Spleen (tissue), 11 donors: ENCODE results near the gene UBA52. TPM values are rescaled to one million over a fixed set of nuclear protein-coding genes. Genes with fewer than 3 reads are reported as not detected.

ENCODE experiments used
- DNase-seq: peaks from one replicate; pipeline ENCODE4 v3.0.0-alpha.2; 2020
- H3K27ac ChIP-seq, 8 donors: fragments of 200-600 bp; sonication (generic) in 7 of 8; 1 replicate in 4 of 8; 2 replicates in 4 of 8; pipeline versions ENCODE4 v1.5.0 to v1.8.0; 2016 to 2021; ENCODE audit warnings: inconsistent platforms in 4 of 8, mild to moderate bottlenecking in 4 of 8, moderate library complexity in 1 of 8
- H3K27me3 ChIP-seq, 7 donors: fragments of 200-600 bp; sonication (generic) in 6 of 7; replicated peaks in 1 of 7; 1 replicate in 4 of 7; 2 replicates in 3 of 7; pipeline versions ENCODE4 v1.5.0 to v1.8.0; 2016 to 2021; ENCODE audit warnings: inconsistent platforms in 3 of 7, mild to moderate bottlenecking in 1 of 7
- H3K36me3 ChIP-seq, 6 donors: fragments of 200-600 bp; sonication (generic) in 5 of 6; 1 replicate in 4 of 6; 2 replicates in 2 of 6; pipeline versions ENCODE4 v1.5.0 to v1.8.0; 2016 to 2021; ENCODE audit warnings: inconsistent platforms in 2 of 6
- H3K4me1 ChIP-seq, 6 donors: fragments of 200-600 bp; sonication (generic) in 5 of 6; 1 replicate in 3 of 6; 2 replicates in 3 of 6; pipeline versions ENCODE4 v1.5.0 to v1.8.0; 2016 to 2021; ENCODE audit warnings: inconsistent platforms in 3 of 6
- H3K4me3 ChIP-seq, 8 donors: fragments of 200-600 bp; sonication (generic) in 7 of 8; 1 replicate in 4 of 8; 2 replicates in 4 of 8; pipeline versions ENCODE4 v1.5.0 to v1.8.0; 2016 to 2021; ENCODE audit warnings: inconsistent platforms in 4 of 8, mild to moderate bottlenecking in 4 of 8, moderate library complexity in 2 of 8
- H3K9me3 ChIP-seq, 8 donors: fragments of 200-600 bp; sonication (generic) in 7 of 8; 1 replicate in 4 of 8; 2 replicates in 4 of 8; pipeline versions ENCODE4 v1.5.0 to v1.8.0; 2016 to 2021; ENCODE audit warnings: inconsistent platforms in 4 of 8
- CTCF ChIP-seq, 11 experiments: fragments of 200-600 bp in 7 of 11; fragments of 450-650 bp in 4 of 11; sonication (generic) in 4 of 11; IDR thresholded peaks in 8 of 11; conservative IDR thresholded peaks in 3 of 11; 1 replicate in 7 of 11; 2 replicates in 4 of 11; pipeline versions ENCODE4 v1.4.0 to v1.8.0; 2016 to 2021; ENCODE audit warnings: antibody characterized with exemption in 11 of 11, inconsistent platforms in 4 of 11, mild to moderate bottlenecking in 1 of 11
- POLR2A ChIP-seq, 3 donors: fragments of 450-650 bp; IDR thresholded peaks; one replicate each; pipeline ENCODE4 v1.5.1; 2017; ENCODE audit warnings: antibody characterized with exemption in 3 of 3, mild to moderate bottlenecking in 1 of 3
- POLR2AphosphoS5 ChIP-seq, 3 donors: sonication (generic); formaldehyde crosslinking; IDR thresholded peaks; one replicate each; pipeline ENCODE4 v1.5.1; 2017; ENCODE audit warnings: antibody characterized with exemption in 3 of 3
- WGBS, 5 donors: extraction: QIAGEN DNeasy Blood & Tissue Kit in 3 of 5; methylation state at CpG; one replicate each; pipeline versions ENCODE4 v1.1.5 to v1.1.7; 2013 to 2018; 5-methylcytosine and 5-hydroxymethylcytosine counted together
- intact Hi-C: fragments of 100-400 bp; cut with DNase I; formaldehyde crosslinking; loops from one replicate; pipeline ENCODE4 v1.15.0; 2023; ENCODE audit warnings: low total_unique reads
- polyA plus RNA-seq, 3 donors: library from polyadenylated mRNA; stranded (reverse); fragments of 200-250 nt; gene quantifications; one replicate each; pipeline ENCODE4 v1.2.1, GENCODE V29; 2013
- total RNA-seq, 7 donors: library from RNA; depleted of rRNA in 3 of 7; stranded (reverse); fragments of >200 nt in 3 of 7; fragmentation: NEBNext Ultra II Directional in 4 of 7; extraction: Animal tissue kit (Norgen Biotek cat#: 25700) in 4 of 7; gene quantifications; one replicate each; pipeline versions ENCODE4 v1.1.0 to v1.2.1, GENCODE V29; 2016 to 2021
- donor health status: healthy with polysubstance abuse.
- donor health status: DM: no; HTN: no; CAD: no; lungs with moderate emphysema.
- donor health status: DM: no; HTN: no; CAD: no.
- donor health status: Bipolar disorder and iron deficiency.
- donor health status: healthy.
- donor health status: DM: no; HTN: no; CAD: no.
- donor health status: DM: yes; HTN: yes; CAD: no.

The UBA52 gene
- total and polyA plus RNA-seq, 10 donors = 650 to 2,132 (median 1,063) TPM

GRCh38 chr19:18587962-18588610 lies 16.4 kb downstream of the UBA52 start:
- DNase-seq = no peak
- Histone ChIP-seq H3K4me1 (peaks cover 18 to 51% (median 34%) of the 10 kb centered on the region in 6 donors), H3K27ac (peak overlapping the region; percentile 89 to 96 (median 92)), H3K9me3 (no peaks in the 10 kb centered on the region), H3K27me3 (no peaks in the 10 kb centered on the region), H3K36me3 (peaks cover 0 to 23% (median 13%) of the 10 kb centered on the region in 6 donors), H3K4me3 (peak overlapping the region; percentile 77 to 98 (median 94))
- intact Hi-C loops = no loop called here
- TF ChIP-seq POLR2A (IDR thresholded peaks at IDR 0.05) (no peak), POLR2AphosphoS5 (IDR thresholded peaks at IDR 0.05) (no peak), CTCF (IDR thresholded peaks at IDR 0.05 in 8 of 11, conservative IDR thresholded peaks at IDR 0.05 in 3 of 11) (no peak)
- 18 to 32% (median 27%) methylated on average over 16 of the region's 16 CpGs for WGBS, 5 donors

- WGBS, 5 donors = 0 to 1% (median 0%) methylated on average over 21 to 72 of the region's 72 CpGs
- TF ChIP-seq CTCF (IDR thresholded peaks at IDR 0.05 in 8 of 11, conservative IDR thresholded peaks at IDR 0.05 in 3 of 11) (peak; percentile 78 to 97 (median 94)), POLR2A (IDR thresholded peaks at IDR 0.05) (peak; percentile 6 to 71 (median 62)), POLR2AphosphoS5 (IDR thresholded peaks at IDR 0.05) (peak; percentile 90 to 94 (median 93))
- peaks cover 0 to 23% (median 13%) of the 10 kb centered on the region in 6 donors for H3K36me3 ChIP-seq
- peak within 1 kb of the TSS; percentile 77 to 98 (median 94) for H3K4me3 ChIP-seq
- peak within 1 kb of the TSS; percentile 89 to 96 (median 92) for H3K27ac ChIP-seq
- intact Hi-C loops = no loop called here
- peak; percentile 98 for DNase-seq
- peaks cover 18 to 58% (median 37%) of the 10 kb centered on the region in 6 donors for H3K4me1 ChIP-seq
- H3K27me3 ChIP-seq = no peaks in the 10 kb centered on the region
- no peaks in the 10 kb centered on the region for H3K9me3 ChIP-seq
These were observed 17.1 kb downstream of the UBA52 start, which contains the start of gene REX1BD for GRCh38 chr19:18588611-18589379. Gene REX1BD (plus strand): TSS chr19:18588798. CDS start chr19:18588802, 4 bp downstream.

- peak; percentile 93 for DNase-seq
- intact Hi-C loops = loop anchor here (5.0 kb wide), 1 partner anchor 258 kb away; no protein-coding TSS in a partner anchor
- TF ChIP-seq POLR2A (IDR thresholded peaks at IDR 0.05) (no peak), CTCF (IDR thresholded peaks at IDR 0.05 in 8 of 11, conservative IDR thresholded peaks at IDR 0.05 in 3 of 11) (peak in 5 of 11 experiments; percentile 16 to 51 (median 23))
- H3K27me3 ChIP-seq = peaks cover 0 to 7% (median 0%) of the 10 kb centered on the region in 7 donors
- peaks cover 19 to 67% (median 46%) of the 10 kb centered on the region in 6 donors for H3K4me1 ChIP-seq
- H3K27ac ChIP-seq = peak overlapping the region; percentile 89 to 96 (median 92)
- H3K4me3 ChIP-seq = peak overlapping the region; percentile 77 to 98 (median 94)
- no peaks in the 10 kb centered on the region for H3K9me3 ChIP-seq
- WGBS, 5 donors = 14 to 29% (median 18%) methylated on average over 39 to 52 of the region's 52 CpGs
- H3K36me3 ChIP-seq = peaks cover 0 to 23% (median 13%) of the 10 kb centered on the region in 6 donors
These were observed 18.0 kb downstream of the UBA52 start for GRCh38 chr19:18589380-18590272.
